Glutamatergic neuron (in vitro differentiated cells): ENCODE results near the gene RIMS4. TPM values are rescaled to one million over a fixed set of nuclear protein-coding genes. Genes with fewer than 3 reads are reported as not detected.
"Not testable (repeated sequence)": the region's sequence is repeated elsewhere in the genome, so short reads cannot be mapped to it uniquely, and the experiment has no call there.

Source experiments
- DNase-seq: peaks from one replicate; pipeline ENCODE4 v3.0.0; 2022
- H3K27ac Mint-ChIP-seq: one replicate; pipeline ENCODE4 v1.8.0; 2020; ENCODE audit warnings: mild to moderate bottlenecking, mixed read lengths, inconsistent platforms; ENCODE audit not compliant: unreplicated experiment
- H3K27me3 Mint-ChIP-seq: one replicate; pipeline ENCODE4 v1.8.0; 2020; ENCODE audit warnings: mild to moderate bottlenecking, moderate library complexity, mixed read lengths, inconsistent platforms; ENCODE audit not compliant: unreplicated experiment
- H3K36me3 Mint-ChIP-seq: one replicate; pipeline ENCODE4 v1.8.0; 2020; ENCODE audit warnings: mild to moderate bottlenecking, mixed read lengths, inconsistent platforms; ENCODE audit not compliant: unreplicated experiment
- H3K4me1 Mint-ChIP-seq: one replicate; pipeline ENCODE4 v1.8.0; 2020; ENCODE audit warnings: mild to moderate bottlenecking, low read depth, mixed read lengths, inconsistent platforms; ENCODE audit not compliant: unreplicated experiment
- H3K4me3 Mint-ChIP-seq: one replicate; pipeline ENCODE4 v1.8.0; 2020; ENCODE audit warnings: mild to moderate bottlenecking, mixed read lengths, inconsistent platforms; ENCODE audit not compliant: unreplicated experiment
- H3K9me3 Mint-ChIP-seq: one replicate; pipeline ENCODE4 v1.8.0; 2020; ENCODE audit warnings: mild to moderate bottlenecking, moderate library complexity, mixed read lengths, inconsistent platforms; ENCODE audit not compliant: unreplicated experiment
- total RNA-seq: library from RNA; stranded (reverse); fragmentation: NEBNext Ultra II Directional; extraction: Animal tissue kit (Norgen Biotek cat#: 25700); gene quantifications from one replicate; pipeline ENCODE4 v1.2.1, GENCODE V29; 2021; ENCODE audit not compliant: unreplicated experiment
- TF ChIP-seq, protein P1 (sequence below): fragments of 200-600 bp; sonication (generic); IDR thresholded peaks from one replicate; pipeline ENCODE4 v1.5.0; 2021; ENCODE audit not compliant: partially characterized antibody, unreplicated experiment

Gene RIMS4
- total RNA-seq, 1 donor from 2014 or later: 96.1 TPM

DNA sequence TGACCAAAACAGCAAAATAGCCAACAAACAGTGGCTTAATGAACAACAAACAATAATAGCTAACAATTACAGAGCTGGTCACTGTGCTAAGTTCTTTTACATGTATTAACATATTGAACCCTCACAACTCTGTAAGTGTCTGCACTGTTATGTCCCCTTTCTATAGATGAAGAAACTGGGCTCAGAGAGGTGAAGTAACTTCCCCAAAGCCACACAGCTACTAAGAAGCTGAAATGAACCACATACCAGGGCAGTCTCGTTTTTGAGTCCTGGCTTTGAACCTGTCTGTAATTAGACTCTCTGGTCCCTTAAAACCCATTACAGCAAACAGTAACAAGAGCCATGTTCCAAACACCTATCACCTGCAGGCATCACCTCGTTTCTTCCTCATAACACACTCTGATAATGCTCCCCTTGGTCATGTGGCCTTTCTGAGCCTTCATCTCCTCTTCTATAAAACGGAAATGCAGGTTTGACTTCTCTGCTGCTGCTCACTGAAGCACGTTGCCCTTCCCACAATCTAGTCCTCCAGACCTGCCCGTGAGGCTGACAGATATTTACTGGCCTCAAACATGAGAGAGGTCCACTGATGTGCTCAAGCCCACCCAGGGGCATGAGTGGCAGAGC lies 41.4 kb downstream of the RIMS4 start:
- no peak for DNase-seq

DNA sequence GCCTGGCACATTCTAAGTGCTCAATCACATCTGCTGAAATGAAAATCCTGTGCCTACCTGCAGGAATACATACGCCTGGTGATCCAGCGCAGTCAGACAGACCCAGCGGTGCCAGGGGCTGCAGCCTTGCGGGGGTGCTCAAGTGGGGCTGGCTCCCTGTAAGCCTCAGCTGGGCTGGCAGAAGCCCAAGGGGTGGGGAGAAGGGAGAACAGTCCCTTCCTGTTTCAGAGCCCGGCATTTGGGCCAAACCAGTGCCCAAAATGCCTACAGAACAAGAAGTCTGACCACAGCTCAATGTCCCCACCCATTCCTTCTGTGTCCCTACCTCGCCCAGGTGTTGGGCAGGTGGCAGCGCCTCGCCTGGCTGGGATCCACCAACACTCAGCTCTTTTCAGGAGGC lies 42.1 kb downstream of the RIMS4 start:
- H3K27me3 Mint-ChIP-seq: peaks cover 6% of the 10 kb centered on the region
- H3K4me3 Mint-ChIP-seq: no peak overlapping the region
- TF ChIP-seq, protein P1, sequence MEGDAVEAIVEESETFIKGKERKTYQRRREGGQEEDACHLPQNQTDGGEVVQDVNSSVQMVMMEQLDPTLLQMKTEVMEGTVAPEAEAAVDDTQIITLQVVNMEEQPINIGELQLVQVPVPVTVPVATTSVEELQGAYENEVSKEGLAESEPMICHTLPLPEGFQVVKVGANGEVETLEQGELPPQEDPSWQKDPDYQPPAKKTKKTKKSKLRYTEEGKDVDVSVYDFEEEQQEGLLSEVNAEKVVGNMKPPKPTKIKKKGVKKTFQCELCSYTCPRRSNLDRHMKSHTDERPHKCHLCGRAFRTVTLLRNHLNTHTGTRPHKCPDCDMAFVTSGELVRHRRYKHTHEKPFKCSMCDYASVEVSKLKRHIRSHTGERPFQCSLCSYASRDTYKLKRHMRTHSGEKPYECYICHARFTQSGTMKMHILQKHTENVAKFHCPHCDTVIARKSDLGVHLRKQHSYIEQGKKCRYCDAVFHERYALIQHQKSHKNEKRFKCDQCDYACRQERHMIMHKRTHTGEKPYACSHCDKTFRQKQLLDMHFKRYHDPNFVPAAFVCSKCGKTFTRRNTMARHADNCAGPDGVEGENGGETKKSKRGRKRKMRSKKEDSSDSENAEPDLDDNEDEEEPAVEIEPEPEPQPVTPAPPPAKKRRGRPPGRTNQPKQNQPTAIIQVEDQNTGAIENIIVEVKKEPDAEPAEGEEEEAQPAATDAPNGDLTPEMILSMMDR: no peak
- H3K9me3 Mint-ChIP-seq: peaks cover 10% of the 10 kb centered on the region
- no peak for DNase-seq
- peaks cover 3% of the 10 kb centered on the region for H3K4me1 Mint-ChIP-seq
- no peak overlapping the region for H3K27ac Mint-ChIP-seq
- no peaks in the 10 kb centered on the region for H3K36me3 Mint-ChIP-seq

More for the DNA sequence above, 41.4 kb downstream of the RIMS4 start:
- TF ChIP-seq, protein P1: no peak
- H3K4me3 Mint-ChIP-seq: no peak overlapping the region
- H3K4me1 Mint-ChIP-seq: peaks cover 3% of the 10 kb centered on the region
- H3K27ac Mint-ChIP-seq: no peak overlapping the region
- peaks cover 6% of the 10 kb centered on the region for H3K27me3 Mint-ChIP-seq
- H3K36me3 Mint-ChIP-seq: no peaks in the 10 kb centered on the region
- peaks cover 7% of the 10 kb centered on the region for H3K9me3 Mint-ChIP-seq

DNA sequence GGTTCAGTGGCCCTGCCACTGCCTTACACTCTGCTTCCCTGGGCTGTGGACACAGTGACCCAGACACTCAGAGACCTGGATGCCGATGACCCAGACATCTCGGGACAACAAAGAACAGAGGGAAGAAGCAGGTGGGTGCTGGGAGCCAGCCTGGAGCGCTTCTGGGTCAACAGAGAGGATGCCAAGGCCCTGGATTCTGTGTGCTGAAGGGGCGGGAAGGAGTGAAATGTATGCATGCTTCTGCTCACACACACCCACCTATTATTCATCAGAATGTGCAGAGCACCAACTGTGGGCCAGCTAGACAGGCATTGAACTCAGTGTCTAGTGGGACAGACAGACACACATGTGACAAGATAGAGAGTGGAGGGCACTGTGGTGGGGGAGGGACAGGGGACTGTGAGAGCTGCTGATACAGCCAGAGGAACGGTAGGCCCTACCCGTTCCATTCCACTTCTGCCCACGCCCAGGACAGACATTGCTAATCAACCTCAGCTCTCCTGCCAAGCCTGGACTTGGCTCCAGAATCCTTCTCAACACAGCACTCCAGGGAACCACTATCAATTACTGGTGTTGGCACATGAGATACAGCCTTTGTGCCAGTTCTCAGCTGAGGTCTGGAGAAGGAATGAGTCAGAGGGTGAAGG lies 44.5 kb downstream of the RIMS4 start:
- Mint-ChIP-seq H3K9me3 (peaks cover 6% of the 10 kb centered on the region), H3K27ac (no peak overlapping the region), H3K27me3 (peaks cover 6% of the 10 kb centered on the region), H3K36me3 (no peaks in the 10 kb centered on the region), H3K4me1 (peaks cover 7% of the 10 kb centered on the region), H3K4me3 (no peak overlapping the region)
- TF ChIP-seq, protein P1: no peak
- DNase-seq: no peak

DNA sequence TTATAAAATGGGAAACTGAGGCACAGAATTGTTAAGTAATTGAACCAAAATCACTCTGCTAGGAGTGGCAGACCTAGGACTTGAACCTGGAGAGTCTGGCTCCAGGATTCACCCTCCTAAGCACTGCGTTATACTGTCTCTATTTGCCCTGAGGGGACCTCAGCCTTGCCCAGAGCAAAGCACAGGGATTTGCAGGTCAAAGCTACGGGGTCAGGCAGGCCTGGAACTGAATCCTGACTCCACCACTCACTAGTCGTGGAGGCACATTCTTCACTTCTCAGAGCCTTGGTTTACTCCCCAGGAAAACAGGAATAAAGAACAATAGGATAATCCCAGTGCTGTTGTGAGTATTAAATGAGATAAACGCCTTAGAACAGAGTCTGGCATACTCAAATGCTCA lies 45.3 kb downstream of the RIMS4 start:
- no peak overlapping the region for H3K4me3 Mint-ChIP-seq
- no peaks in the 10 kb centered on the region for H3K36me3 Mint-ChIP-seq
- H3K4me1 Mint-ChIP-seq: peaks cover 10% of the 10 kb centered on the region
- peaks cover 6% of the 10 kb centered on the region for H3K9me3 Mint-ChIP-seq
- H3K27ac Mint-ChIP-seq: no peak overlapping the region
- DNase-seq: no peak
- H3K27me3 Mint-ChIP-seq: peaks cover 4% of the 10 kb centered on the region
- TF ChIP-seq, protein P1: no peak

DNA sequence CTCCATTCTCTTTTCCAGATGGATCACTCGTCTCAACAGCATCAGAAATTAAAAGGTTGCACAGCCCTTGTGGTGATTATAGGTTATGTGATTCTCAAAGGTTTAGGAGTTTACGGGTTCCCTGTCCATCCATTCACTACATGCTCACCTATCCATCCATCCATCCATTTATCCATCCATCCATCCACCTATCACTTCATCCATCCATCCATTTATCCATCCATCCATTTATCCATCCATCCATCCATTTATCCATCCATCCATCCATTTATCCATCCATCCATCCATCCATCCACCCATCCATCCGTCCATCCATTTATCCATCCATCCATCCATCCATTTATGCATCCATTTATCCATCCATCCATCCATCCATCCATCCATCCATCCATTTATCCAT lies 46.5 kb downstream of the RIMS4 start:
- not testable (repeated sequence) for H3K27me3 Mint-ChIP-seq, H3K27ac Mint-ChIP-seq, H3K4me3 Mint-ChIP-seq, H3K9me3 Mint-ChIP-seq, DNase-seq, H3K36me3 Mint-ChIP-seq
- peaks cover 10% of the 10 kb centered on the region for H3K4me1 Mint-ChIP-seq
